Lower leg skin (tissue), 3 donors: ENCODE data around the gene GPR151.

Experiments
- POLR2A ChIP-seq, 2 donors: fragments of 450-650 bp; IDR thresholded peaks; one replicate each; pipeline ENCODE4 v1.6.1; 2016 to 2017; ENCODE audit warnings: antibody characterized with exemption in 2 of 2, mild to moderate bottlenecking in 1 of 2, moderate library complexity in 1 of 2
- TF ChIP-seq, protein P1 (sequence below), 3 donors: fragments of 450-650 bp; IDR thresholded peaks; one replicate each; pipeline ENCODE4 v1.5.1; 2016; ENCODE audit warnings: antibody characterized with exemption in 3 of 3, mild to moderate bottlenecking in 3 of 3, moderate library complexity in 2 of 3

DNA sequence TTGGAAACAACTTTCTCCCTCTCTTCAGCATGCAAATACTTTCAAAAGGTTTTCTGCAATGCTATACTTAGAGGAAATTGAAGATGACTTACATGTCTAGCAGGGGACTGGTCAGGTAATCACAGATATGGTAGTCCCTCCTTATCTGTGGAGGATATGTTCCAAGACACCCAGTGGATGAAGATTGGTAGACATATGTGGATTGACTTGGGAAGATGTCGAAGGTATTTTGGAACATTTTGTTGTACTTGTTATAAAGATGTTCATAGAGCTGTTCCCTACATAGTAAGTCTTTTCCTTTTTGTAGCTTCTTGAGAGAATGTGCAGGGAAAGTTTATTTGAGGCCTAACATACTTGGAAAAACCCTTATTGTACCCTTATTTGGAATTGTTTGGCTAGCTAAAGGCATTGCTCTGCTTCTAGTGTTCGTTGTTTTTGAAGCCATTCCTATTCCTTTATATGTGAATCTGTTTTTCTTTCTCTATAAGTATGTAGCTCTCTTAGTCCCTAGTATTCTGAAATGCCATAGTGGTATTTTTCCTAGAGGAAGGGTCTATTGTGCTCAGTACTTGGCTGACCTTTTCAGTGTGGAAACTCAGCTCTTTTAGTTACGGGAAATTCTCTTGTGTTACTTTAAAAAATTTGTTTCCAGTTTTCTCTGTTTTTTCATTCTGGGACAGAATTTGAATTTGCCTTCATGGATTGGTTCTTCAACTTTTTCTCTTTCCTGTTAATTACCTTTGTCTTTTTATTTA lies 25.7 kb downstream of the GPR151 start:
- TF ChIP-seq, protein P1, sequence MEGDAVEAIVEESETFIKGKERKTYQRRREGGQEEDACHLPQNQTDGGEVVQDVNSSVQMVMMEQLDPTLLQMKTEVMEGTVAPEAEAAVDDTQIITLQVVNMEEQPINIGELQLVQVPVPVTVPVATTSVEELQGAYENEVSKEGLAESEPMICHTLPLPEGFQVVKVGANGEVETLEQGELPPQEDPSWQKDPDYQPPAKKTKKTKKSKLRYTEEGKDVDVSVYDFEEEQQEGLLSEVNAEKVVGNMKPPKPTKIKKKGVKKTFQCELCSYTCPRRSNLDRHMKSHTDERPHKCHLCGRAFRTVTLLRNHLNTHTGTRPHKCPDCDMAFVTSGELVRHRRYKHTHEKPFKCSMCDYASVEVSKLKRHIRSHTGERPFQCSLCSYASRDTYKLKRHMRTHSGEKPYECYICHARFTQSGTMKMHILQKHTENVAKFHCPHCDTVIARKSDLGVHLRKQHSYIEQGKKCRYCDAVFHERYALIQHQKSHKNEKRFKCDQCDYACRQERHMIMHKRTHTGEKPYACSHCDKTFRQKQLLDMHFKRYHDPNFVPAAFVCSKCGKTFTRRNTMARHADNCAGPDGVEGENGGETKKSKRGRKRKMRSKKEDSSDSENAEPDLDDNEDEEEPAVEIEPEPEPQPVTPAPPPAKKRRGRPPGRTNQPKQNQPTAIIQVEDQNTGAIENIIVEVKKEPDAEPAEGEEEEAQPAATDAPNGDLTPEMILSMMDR (IDR thresholded peaks at IDR 0.05), result no peak
- TF ChIP-seq POLR2A (IDR thresholded peaks at IDR 0.05), result no peak
